Thyroid gland (tissue), 4 donors: Measurements from ENCODE around the gene MAP4K1. TPM values are rescaled to one million over a fixed set of nuclear protein-coding genes. Genes with fewer than 3 reads are reported as not detected.

Experiments used
- DNase-seq, 2 donors: peaks; one replicate each; pipeline ENCODE4 v3.0.0-alpha.2; 2019
- H3K27ac ChIP-seq, 3 donors: fragments of 200-600 bp; sonication (generic); 1 replicate in 2 of 3; 2 replicates in 1 of 3; pipeline ENCODE4 v1.5.1; 2016 to 2019; ENCODE audit warnings: mild to moderate bottlenecking in 1 of 3, moderate library complexity in 1 of 3
- H3K27me3 ChIP-seq: fragments of 200-600 bp; sonication (generic); one replicate; pipeline ENCODE4 v1.5.1; 2019
- H3K36me3 ChIP-seq, 2 donors: fragments of 200-600 bp; sonication (generic); one replicate each; pipeline ENCODE4 v1.5.1; 2016 to 2019
- H3K4me1 ChIP-seq, 2 donors: fragments of 200-600 bp; sonication (generic); one replicate each; pipeline ENCODE4 v1.5.1; 2017 to 2019
- H3K4me3 ChIP-seq, 3 donors: fragments of 200-600 bp; sonication (generic); replicated peaks in 1 of 3; 1 replicate in 2 of 3; 2 replicates in 1 of 3; pipeline ENCODE4 v1.5.1; 2016; ENCODE audit warnings: mild to moderate bottlenecking in 1 of 3
- H3K9me3 ChIP-seq: fragments of 200-600 bp; sonication (generic); one replicate; pipeline ENCODE4 v1.5.1; 2017
- POLR2A ChIP-seq, 2 donors: fragments of 450-650 bp; IDR thresholded peaks; one replicate each; pipeline ENCODE4 v1.6.1; 2017; ENCODE audit warnings: antibody characterized with exemption in 2 of 2, mild to moderate bottlenecking in 2 of 2, moderate library complexity in 1 of 2
- WGBS, 2 donors: methylation state at CpG; one replicate each; pipeline ENCODE4 v1.1.5; 2017; 5-methylcytosine and 5-hydroxymethylcytosine counted together
- intact Hi-C: fragments of 100-400 bp; cut with DNase I; formaldehyde crosslinking; loops from one replicate; pipeline ENCODE4 v1.15.1; 2023
- total RNA-seq, 4 donors: library from RNA; depleted of rRNA; stranded (reverse); fragments of >200 nt; gene quantifications; one replicate each; pipeline ENCODE4 v1.2.3, GENCODE V29; 2016
- TF ChIP-seq, protein P1 (sequence below), 6 experiments: fragments of 200-600 bp in 3 of 6; fragments of 450-650 bp in 3 of 6; sonication (generic) in 3 of 6; IDR thresholded peaks; one replicate each; pipeline ENCODE4 v1.5.1; 2016 to 2019; ENCODE audit warnings: antibody characterized with exemption in 6 of 6, mild to moderate bottlenecking in 2 of 6, inconsistent platforms in 1 of 6, moderate library complexity in 1 of 6

MAP4K1 gene
- total RNA-seq, 4 donors from 2014 or later: 0.83 to 9.7 (median 2.2) TPM

- no peaks in the 10 kb centered on the region for H3K4me1 ChIP-seq
- intact Hi-C loops: loop anchor here (10.0 kb wide), 1 partner anchor 87 kb away; no protein-coding TSS in a partner anchor
- H3K27ac ChIP-seq: no peak overlapping the region
- H3K9me3 ChIP-seq: no peaks in the 10 kb centered on the region
- TF ChIP-seq POLR2A (IDR thresholded peaks at IDR 0.05): no peak
- TF ChIP-seq, protein P1, sequence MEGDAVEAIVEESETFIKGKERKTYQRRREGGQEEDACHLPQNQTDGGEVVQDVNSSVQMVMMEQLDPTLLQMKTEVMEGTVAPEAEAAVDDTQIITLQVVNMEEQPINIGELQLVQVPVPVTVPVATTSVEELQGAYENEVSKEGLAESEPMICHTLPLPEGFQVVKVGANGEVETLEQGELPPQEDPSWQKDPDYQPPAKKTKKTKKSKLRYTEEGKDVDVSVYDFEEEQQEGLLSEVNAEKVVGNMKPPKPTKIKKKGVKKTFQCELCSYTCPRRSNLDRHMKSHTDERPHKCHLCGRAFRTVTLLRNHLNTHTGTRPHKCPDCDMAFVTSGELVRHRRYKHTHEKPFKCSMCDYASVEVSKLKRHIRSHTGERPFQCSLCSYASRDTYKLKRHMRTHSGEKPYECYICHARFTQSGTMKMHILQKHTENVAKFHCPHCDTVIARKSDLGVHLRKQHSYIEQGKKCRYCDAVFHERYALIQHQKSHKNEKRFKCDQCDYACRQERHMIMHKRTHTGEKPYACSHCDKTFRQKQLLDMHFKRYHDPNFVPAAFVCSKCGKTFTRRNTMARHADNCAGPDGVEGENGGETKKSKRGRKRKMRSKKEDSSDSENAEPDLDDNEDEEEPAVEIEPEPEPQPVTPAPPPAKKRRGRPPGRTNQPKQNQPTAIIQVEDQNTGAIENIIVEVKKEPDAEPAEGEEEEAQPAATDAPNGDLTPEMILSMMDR (IDR thresholded peaks at IDR 0.05): no peak
- no peaks in the 10 kb centered on the region for H3K36me3 ChIP-seq
- no peaks in the 10 kb centered on the region for H3K27me3 ChIP-seq
- H3K4me3 ChIP-seq: no peak overlapping the region
- WGBS, 2 donors: 89 to 95% methylated on average over 5 of the region's 5 CpGs
- no peak for DNase-seq
Observed at GRCh38 chr19:38547421-38547820, 70.3 kb downstream of the MAP4K1 start.

GRCh38 chr19:38545596-38545995, 72.2 kb downstream of the MAP4K1 start:
- Histone ChIP-seq H3K4me1 (no peaks in the 10 kb centered on the region), H3K27ac (no peak overlapping the region), H3K9me3 (no peaks in the 10 kb centered on the region), H3K36me3 (no peaks in the 10 kb centered on the region), H3K4me3 (no peak overlapping the region), H3K27me3 (no peaks in the 10 kb centered on the region)
- DNase-seq: no peak
- WGBS, 2 donors: 96 to 97% methylated on average over 8 of the region's 8 CpGs
- intact Hi-C loops: loop anchor here (10.0 kb wide), 1 partner anchor 89 kb away; no protein-coding TSS in a partner anchor
- TF ChIP-seq POLR2A (IDR thresholded peaks at IDR 0.05): no peak
- TF ChIP-seq, protein P1 (IDR thresholded peaks at IDR 0.05): no peak

GRCh38 chr19:38544569-38545315, 73.0 kb downstream of the MAP4K1 start:
- Histone ChIP-seq H3K9me3 (no peaks in the 10 kb centered on the region), H3K27me3 (no peaks in the 10 kb centered on the region), H3K36me3 (no peaks in the 10 kb centered on the region), H3K4me1 (no peaks in the 10 kb centered on the region), H3K4me3 (no peak overlapping the region), H3K27ac (no peak overlapping the region)
- intact Hi-C loops: loop anchor here (10.0 kb wide), 1 partner anchor 90 kb away; no protein-coding TSS in a partner anchor
- 45 to 46% methylated on average over 6 of the region's 6 CpGs for WGBS, 2 donors
- TF ChIP-seq, protein P1 (IDR thresholded peaks at IDR 0.05): peak in 3 of 6 experiments; percentile 2 to 43 (median 2)
- no peak for TF ChIP-seq POLR2A (IDR thresholded peaks at IDR 0.05)
- no peak for DNase-seq

- no peak overlapping the region for H3K4me3 ChIP-seq
Observed at GRCh38 chr19:38543807-38544568, 73.8 kb downstream of the MAP4K1 start.

More at GRCh38 chr19:38543807-38544568, 73.8 kb downstream of the MAP4K1 start:
- peak; percentile 18 to 30 for DNase-seq
- intact Hi-C loops: loop anchor here (10.0 kb wide), 1 partner anchor 91 kb away; no protein-coding TSS in a partner anchor
- TF ChIP-seq POLR2A (IDR thresholded peaks at IDR 0.05): no peak
- TF ChIP-seq, protein P1 (IDR thresholded peaks at IDR 0.05): peak in 4 of 6 experiments; percentile 16 to 70 (median 60)
- H3K36me3 ChIP-seq: no peaks in the 10 kb centered on the region
- WGBS, 2 donors: 57 to 64% methylated on average over 21 of the region's 21 CpGs
- no peak overlapping the region for H3K27ac ChIP-seq
- H3K27me3 ChIP-seq: no peaks in the 10 kb centered on the region
- H3K4me1 ChIP-seq: no peaks in the 10 kb centered on the region
- H3K9me3 ChIP-seq: no peaks in the 10 kb centered on the region
